Caco-2 (cell line): ENCODE data around the gene MYL7. TPM values are rescaled to one million over a fixed set of nuclear protein-coding genes. Genes with fewer than 3 reads are reported as not detected.

ENCODE experiments used
- BruUV-seq: library from RNA; stranded (reverse); fragments of 400-500 nt; replicated peaks from 2 replicates; lab custom pipeline; 2021; lab: Mats Ljungman, UMichigan
- CTCF ChIA-PET: fragments of 300-600 bp; sonication (Branson Sonifier 250); formaldehyde crosslinking; loops from one replicate; lab custom pipeline; 2022; ENCODE audit warnings: antibody characterized with exemption; lab: Charles Lee
- POLR2A ChIA-PET: fragments of 300-600 bp; sonication (Branson Sonifier 250); formaldehyde crosslinking; loops from one replicate; lab custom pipeline; 2022; ENCODE audit warnings: antibody characterized with exemption; lab: Charles Lee
- DNase-seq, 2 experiments: peaks; one replicate each; pipeline versions ENCODE4 v3.0.0 to v3.0.0-alpha.2; 2020 to 2022
- H3K27me3 ChIP-seq: replicated peaks from 2 replicates; pipeline ENCODE4 v1.6.0; 2011; ENCODE audit warnings: low read length; ENCODE audit not compliant: control insufficient read depth, insufficient read depth
- H3K36me3 ChIP-seq: 2 replicates; pipeline ENCODE4 v1.5.1; 2011; ENCODE audit warnings: low read length; ENCODE audit not compliant: control insufficient read depth, insufficient read depth
- H3K4me1 ChIP-seq: fragments of 250-450 bp; sonication (Bioruptor Pico); 2 replicates; pipeline ENCODE4 v1.5.1; 2020; ENCODE audit warnings: mild to moderate bottlenecking
- H3K4me3 ChIP-seq: 2 replicates; pipeline ENCODE4 v1.5.1; 2011; ENCODE audit warnings: low read depth, mild to moderate bottlenecking, control low read depth, low read length
- H3K9me3 ChIP-seq: fragments of 250-450 bp; sonication (Bioruptor Pico); 2 replicates; pipeline ENCODE4 v1.5.1; 2020; ENCODE audit warnings: mild to moderate bottlenecking, moderate library complexity
- H3K27ac Mint-ChIP-seq: one replicate; pipeline ENCODE4 v1.8.0; 2022; ENCODE audit warnings: mixed read lengths; ENCODE audit not compliant: unreplicated experiment
- H3K27me3 Mint-ChIP-seq: one replicate; pipeline ENCODE4 v1.8.0; 2022; ENCODE audit warnings: mixed read lengths; ENCODE audit not compliant: insufficient read depth, unreplicated experiment
- H3K36me3 Mint-ChIP-seq: one replicate; pipeline ENCODE4 v1.8.0; 2022; ENCODE audit warnings: mild to moderate bottlenecking, mixed read lengths; ENCODE audit not compliant: insufficient read depth, unreplicated experiment
- H3K4me1 Mint-ChIP-seq: one replicate; pipeline ENCODE4 v1.8.0; 2022; ENCODE audit warnings: low read depth, mixed read lengths; ENCODE audit not compliant: unreplicated experiment
- H3K4me3 Mint-ChIP-seq: one replicate; pipeline ENCODE4 v1.8.0; 2022; ENCODE audit warnings: mild to moderate bottlenecking, moderate library complexity, mixed read lengths; ENCODE audit not compliant: unreplicated experiment
- H3K9me3 Mint-ChIP-seq: one replicate; pipeline ENCODE4 v1.8.0; 2022; ENCODE audit warnings: mixed read lengths; ENCODE audit not compliant: unreplicated experiment
- intact Hi-C: fragments of 100-400 bp; cut with micrococcal nuclease; formaldehyde crosslinking; loops from one replicate; pipeline ENCODE4 v1.10.0; 2022; ENCODE audit not compliant: unreplicated experiment
- total RNA-seq: library from RNA; stranded (reverse); gene quantifications from 2 replicates; pipeline ENCODE4 v1.2.3, GENCODE V29; 2022
- TF ChIP-seq, protein P1 (sequence below), 2 experiments: fragments of 200-600 bp in 1 of 2; IDR thresholded peaks; 1 replicate in 1 of 2; 2 replicates in 1 of 2; pipeline versions ENCODE4 v1.5.1 to v1.8.0; 2011 to 2022; ENCODE audit warnings: antibody characterized with exemption in 1 of 2, control low read depth in 1 of 2, inconsistent platforms in 1 of 2, low read depth in 1 of 2, low read length in 1 of 2, mild to moderate bottlenecking in 1 of 2, moderate library complexity in 1 of 2; ENCODE audit not compliant: insufficient read depth in 1 of 2, severe bottlenecking in 1 of 2, unreplicated experiment in 1 of 2

Gene MYL7
- total RNA-seq, 1 experiment from 2014 or later, result 16.2 TPM

DNA sequence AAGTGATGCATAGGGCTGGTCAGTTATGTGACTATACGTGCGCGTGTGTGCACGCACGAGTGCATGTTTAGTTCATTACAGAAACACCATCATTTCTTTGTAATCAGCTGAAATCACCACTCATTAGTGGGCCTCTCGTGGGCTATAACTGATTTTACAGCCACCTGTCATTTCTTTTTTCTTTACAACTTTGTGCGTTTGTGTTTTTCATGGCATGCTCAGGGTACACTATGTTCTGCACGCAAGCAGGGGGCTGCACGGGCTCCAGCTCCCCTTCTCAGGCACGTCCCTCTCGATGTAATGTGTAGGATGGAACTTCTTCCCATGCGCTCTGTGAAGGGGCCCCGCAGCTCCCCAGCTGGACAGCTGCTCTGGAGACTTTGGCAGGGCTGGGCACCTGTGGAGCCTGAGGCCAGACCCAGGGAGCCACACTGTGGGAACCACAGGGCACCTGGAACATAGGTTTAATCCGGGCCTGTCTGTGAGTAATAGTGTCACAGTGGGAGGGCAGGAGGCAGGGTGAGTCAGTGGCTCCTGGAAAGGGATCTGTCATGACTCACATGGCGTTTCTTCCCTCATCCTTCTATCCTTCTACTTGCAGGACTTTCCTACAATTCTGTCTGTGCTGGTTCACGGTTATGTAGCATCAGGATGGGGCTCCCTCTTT is 43.2 kb upstream of the MYL7 start:
- H3K4me3 ChIP-seq, result no peak overlapping the region

DNA sequence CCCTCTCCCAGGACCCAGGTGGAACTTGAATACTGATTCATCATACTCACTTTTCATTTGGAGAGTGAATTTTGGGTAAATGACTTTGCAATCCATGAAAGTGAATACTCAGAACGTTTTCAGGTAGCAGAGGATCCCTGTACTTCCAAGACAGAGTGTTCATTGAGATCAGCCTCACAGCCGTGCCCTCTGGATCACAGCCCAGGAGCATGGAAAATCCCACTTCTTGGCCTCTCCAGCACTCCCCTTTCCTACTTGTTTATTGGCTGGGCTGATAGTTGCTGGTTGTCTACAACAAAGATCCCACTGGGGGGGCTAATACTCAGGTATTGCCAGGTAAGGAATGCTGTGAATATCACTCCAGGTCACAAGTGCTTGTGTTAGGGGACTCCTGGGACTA is 42.3 kb upstream of the MYL7 start:
- Mint-ChIP-seq H3K36me3 (no peaks in the 10 kb centered on the region), H3K27me3 (peaks cover 7% of the 10 kb centered on the region), H3K4me3 (no peak overlapping the region), H3K9me3 (no peaks in the 10 kb centered on the region), H3K27ac (no peak overlapping the region), H3K4me1 (no peaks in the 10 kb centered on the region)
- no TSS peak for BruUV-seq
- Histone ChIP-seq H3K27me3 (no peaks in the 10 kb centered on the region; the same call in 1 of the 2 replicates), H3K9me3 (peaks cover 5% of the 10 kb centered on the region; the same call in 1 of the 2 replicates), H3K4me1 (peaks cover 9% of the 10 kb centered on the region; the same call in 1 of the 2 replicates), H3K36me3 (no peaks in the 10 kb centered on the region), H3K4me3 (no peak overlapping the region)
- TF ChIP-seq, protein P1, sequence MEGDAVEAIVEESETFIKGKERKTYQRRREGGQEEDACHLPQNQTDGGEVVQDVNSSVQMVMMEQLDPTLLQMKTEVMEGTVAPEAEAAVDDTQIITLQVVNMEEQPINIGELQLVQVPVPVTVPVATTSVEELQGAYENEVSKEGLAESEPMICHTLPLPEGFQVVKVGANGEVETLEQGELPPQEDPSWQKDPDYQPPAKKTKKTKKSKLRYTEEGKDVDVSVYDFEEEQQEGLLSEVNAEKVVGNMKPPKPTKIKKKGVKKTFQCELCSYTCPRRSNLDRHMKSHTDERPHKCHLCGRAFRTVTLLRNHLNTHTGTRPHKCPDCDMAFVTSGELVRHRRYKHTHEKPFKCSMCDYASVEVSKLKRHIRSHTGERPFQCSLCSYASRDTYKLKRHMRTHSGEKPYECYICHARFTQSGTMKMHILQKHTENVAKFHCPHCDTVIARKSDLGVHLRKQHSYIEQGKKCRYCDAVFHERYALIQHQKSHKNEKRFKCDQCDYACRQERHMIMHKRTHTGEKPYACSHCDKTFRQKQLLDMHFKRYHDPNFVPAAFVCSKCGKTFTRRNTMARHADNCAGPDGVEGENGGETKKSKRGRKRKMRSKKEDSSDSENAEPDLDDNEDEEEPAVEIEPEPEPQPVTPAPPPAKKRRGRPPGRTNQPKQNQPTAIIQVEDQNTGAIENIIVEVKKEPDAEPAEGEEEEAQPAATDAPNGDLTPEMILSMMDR (IDR thresholded peaks at IDR 0.05; ENCODE audit: insufficient read depth in 1 of 2, low read depth in 1 of 2, low read length in 1 of 2, severe bottlenecking in 1 of 2, unreplicated experiment in 1 of 2), result no peak
- intact Hi-C loops, result no loop called here
- ChIA-PET CTCF (no interaction called here), POLR2A (no interaction called here)
- no peak for DNase-seq

More for the DNA sequence above, 43.2 kb upstream of the MYL7 start:
- Mint-ChIP-seq H3K36me3 (no peaks in the 10 kb centered on the region), H3K9me3 (no peaks in the 10 kb centered on the region), H3K4me1 (no peaks in the 10 kb centered on the region), H3K4me3 (no peak overlapping the region), H3K27me3 (peaks cover 4% of the 10 kb centered on the region), H3K27ac (no peak overlapping the region)
- no peaks in the 10 kb centered on the region for H3K36me3 ChIP-seq
- ChIA-PET CTCF (no interaction called here), POLR2A (no interaction called here)
- no peaks in the 10 kb centered on the region; the same call in 1 of the 2 replicates for H3K27me3 ChIP-seq
- peaks cover 9% of the 10 kb centered on the region; the same call in 1 of the 2 replicates for H3K4me1 ChIP-seq
- TF ChIP-seq, protein P1 (IDR thresholded peaks at IDR 0.05; ENCODE audit: insufficient read depth in 1 of 2, low read depth in 1 of 2, low read length in 1 of 2, severe bottlenecking in 1 of 2, unreplicated experiment in 1 of 2), result no peak
- intact Hi-C loops, result no loop called here
- peaks cover 5% of the 10 kb centered on the region; the same call in 1 of the 2 replicates for H3K9me3 ChIP-seq
- DNase-seq, result no peak
- no TSS peak for BruUV-seq

DNA sequence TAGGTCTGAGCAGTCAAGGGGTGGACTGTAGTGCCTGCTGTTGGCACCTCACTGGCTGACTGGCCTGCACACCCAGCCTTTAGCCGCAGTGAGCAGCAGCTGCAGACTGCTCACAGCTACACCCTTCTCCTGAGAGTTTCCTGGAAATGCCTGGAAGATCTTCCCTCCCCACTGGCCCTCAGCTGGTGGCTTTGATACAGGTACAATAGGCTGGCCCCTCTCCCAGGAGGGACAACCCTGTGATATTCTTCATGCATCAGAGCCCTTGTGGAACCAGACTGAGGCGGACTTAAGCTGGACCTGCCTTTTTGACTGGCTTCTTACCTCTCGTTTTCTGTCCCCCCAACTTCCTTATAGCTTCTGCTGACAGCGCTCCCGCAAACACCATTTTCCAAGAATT is 41.7 kb upstream of the MYL7 start:
- H3K9me3 ChIP-seq, result peaks cover 5% of the 10 kb centered on the region; the same call in 1 of the 2 replicates
- no peaks in the 10 kb centered on the region for H3K36me3 ChIP-seq
- TF ChIP-seq, protein P1 (IDR thresholded peaks at IDR 0.05; ENCODE audit: insufficient read depth in 1 of 2, low read depth in 1 of 2, low read length in 1 of 2, severe bottlenecking in 1 of 2, unreplicated experiment in 1 of 2), result no peak
- no peaks in the 10 kb centered on the region for H3K9me3 Mint-ChIP-seq
- no peaks in the 10 kb centered on the region for H3K4me1 Mint-ChIP-seq
- H3K27ac Mint-ChIP-seq, result no peak overlapping the region
- no peak overlapping the region for H3K4me3 ChIP-seq
- H3K4me3 Mint-ChIP-seq, result no peak overlapping the region
- peaks cover 8% of the 10 kb centered on the region for H3K27me3 Mint-ChIP-seq
- BruUV-seq, result no TSS peak
- POLR2A ChIA-PET, result no interaction called here
- no peaks in the 10 kb centered on the region for H3K36me3 Mint-ChIP-seq
- CTCF ChIA-PET, result no interaction called here
- DNase-seq, result no peak
- peaks cover 9% of the 10 kb centered on the region; the same call in 1 of the 2 replicates for H3K4me1 ChIP-seq
- intact Hi-C loops, result no loop called here
- no peaks in the 10 kb centered on the region; the same call in 1 of the 2 replicates for H3K27me3 ChIP-seq
